ENCODE results near the gene ATP2A3. TPM values are rescaled to one million over a fixed set of nuclear protein-coding genes. Genes with fewer than 3 reads are reported as not detected.

Gene ATP2A3
- total RNA-seq, 4 donors from 2014 or later, result 0.89 to 1.4 (median 0.98) TPM

GRCh38 chr17:3918372-3919122 lies 45.7 kb downstream of the ATP2A3 start:
- Histone ChIP-seq H3K4me1 (peaks cover 2 to 4% of the 10 kb centered on the region in 2 donors), H3K27me3 (no peaks in the 10 kb centered on the region), H3K9me3 (no peaks in the 10 kb centered on the region), H3K36me3 (no peaks in the 10 kb centered on the region), H3K4me3 (no peak overlapping the region), H3K27ac (peak overlapping the region in 3 of 4 donors; percentile 42 to 59 (median 51))
- TF ChIP-seq POLR2A (IDR thresholded peaks at IDR 0.05) (no peak), CTCF (IDR thresholded peaks at IDR 0.05 in 4 of 5, conservative IDR thresholded peaks at IDR 0.05 in 1 of 5) (no peak)
- intact Hi-C loops (cut with DNase I; ENCODE audit: low total_unique reads), result loop anchor here (5.0 kb wide), 1 partner anchor 1034 kb away; the partner anchor contains the start of gene ENO3
- in situ Hi-C loops (cut with MboI; ENCODE audit: low sequenced_read_pairs in 4 of 4), result loop anchor here in 3 of 4 donors (10.0 kb wide), 2 partner anchors 54 to 86 kb away; no protein-coding TSS in a partner anchor
- ATAC-seq (no peak), DNase-seq (no peak)

- Histone ChIP-seq H3K4me1 (peaks cover 3 to 4% of the 10 kb centered on the region in 2 donors), H3K27me3 (no peaks in the 10 kb centered on the region), H3K36me3 (no peaks in the 10 kb centered on the region), H3K9me3 (no peaks in the 10 kb centered on the region), H3K27ac (peak overlapping the region in 1 of 4 donors; percentile 10), H3K4me3 (no peak overlapping the region)
- intact Hi-C loops (cut with DNase I; ENCODE audit: low total_unique reads), result loop anchor here (5.0 kb wide), 1 partner anchor 1035 kb away; the partner anchor contains the start of gene ENO3
- TF ChIP-seq POLR2A (IDR thresholded peaks at IDR 0.05) (no peak), CTCF (IDR thresholded peaks at IDR 0.05 in 4 of 5, conservative IDR thresholded peaks at IDR 0.05 in 1 of 5) (no peak)
- DNase-seq (no peak), ATAC-seq (no peak)
- in situ Hi-C loops (cut with MboI; ENCODE audit: low sequenced_read_pairs in 4 of 4), result loop anchor here in 3 of 4 donors (10.0 kb wide), 2 partner anchors 53 to 87 kb away; no protein-coding TSS in a partner anchor
These were observed 46.8 kb downstream of the ATP2A3 start for GRCh38 chr17:3917391-3917931.

- no peaks in the 10 kb centered on the region for H3K27me3 ChIP-seq
- ATAC-seq, result no peak
- H3K4me3 ChIP-seq, result no peak overlapping the region
- no peaks in the 10 kb centered on the region for H3K9me3 ChIP-seq
- TF ChIP-seq POLR2A (IDR thresholded peaks at IDR 0.05) (no peak), CTCF (IDR thresholded peaks at IDR 0.05 in 4 of 5, conservative IDR thresholded peaks at IDR 0.05 in 1 of 5) (no peak)
- in situ Hi-C loops (cut with MboI; ENCODE audit: low sequenced_read_pairs in 4 of 4) (loop anchor here in 3 of 4 donors (10.0 kb wide), 2 partner anchors 52 to 88 kb away; no protein-coding TSS in a partner anchor), intact Hi-C loops (cut with DNase I; ENCODE audit: low total_unique reads) (loop anchor here (5.0 kb wide), 1 partner anchor 1035 kb away; the partner anchor contains the start of gene ENO3)
- DNase-seq, result no peak
- H3K4me1 ChIP-seq, result peaks cover 3 to 4% of the 10 kb centered on the region in 2 donors
- H3K36me3 ChIP-seq, result no peaks in the 10 kb centered on the region
- no peak overlapping the region for H3K27ac ChIP-seq
These were observed 47.4 kb downstream of the ATP2A3 start for GRCh38 chr17:3916825-3917224.

- H3K27ac ChIP-seq, result peak within 1 kb of the TSS in 1 of 4 donors; percentile 10
- DNase-seq, result no peak
- peak within 1 kb of the TSS in 1 of 4 donors; percentile 5 for H3K4me3 ChIP-seq
- no peak for TF ChIP-seq CTCF (IDR thresholded peaks at IDR 0.05 in 4 of 5, conservative IDR thresholded peaks at IDR 0.05 in 1 of 5)
- no peak for TF ChIP-seq POLR2A (IDR thresholded peaks at IDR 0.05)
- in situ Hi-C loops (cut with MboI; ENCODE audit: low sequenced_read_pairs in 4 of 4), result loop anchor here in 3 of 4 donors (10.0 kb wide), 2 partner anchors 51 to 89 kb away; no protein-coding TSS in a partner anchor
- no peaks in the 10 kb centered on the region for H3K9me3 ChIP-seq
- no peaks in the 10 kb centered on the region for H3K27me3 ChIP-seq
- no peaks in the 10 kb centered on the region for H3K36me3 ChIP-seq
- H3K4me1 ChIP-seq, result peaks cover 3 to 8% of the 10 kb centered on the region in 2 donors
- ATAC-seq, result no peak
- intact Hi-C loops (cut with DNase I; ENCODE audit: low total_unique reads), result loop anchor here (5.0 kb wide), 1 partner anchor 1036 kb away; the partner anchor contains the start of gene ENO3
These were observed 48.1 kb downstream of the ATP2A3 start, which contains the start of gene P2RX1 for GRCh38 chr17:3915995-3916696. TSS of gene P2RX1 (minus strand) at chr17:3916465. CDS start at chr17:3916225, 240 bp downstream.

Measured in gastrocnemius medialis (tissue), 4 donors.